Chondrocyte (in vitro differentiated cells): ENCODE data around the gene DND1. TPM values are rescaled to one million over a fixed set of nuclear protein-coding genes. Genes with fewer than 3 reads are reported as not detected.
"Not testable (repeated sequence)": the region's sequence is repeated elsewhere in the genome, so short reads cannot be mapped to it uniquely, and the experiment has no call there.

Experiments used
- DNase-seq: peaks from one replicate; pipeline ENCODE4 v3.0.0; 2021; ENCODE audit warnings: mixed read lengths, low spot score
- H3K27ac Mint-ChIP-seq: one replicate; pipeline ENCODE4 v1.8.0; 2021; ENCODE audit warnings: mild to moderate bottlenecking, moderate library complexity, mixed read lengths; ENCODE audit not compliant: unreplicated experiment
- H3K27me3 Mint-ChIP-seq: 2 replicates; pipeline ENCODE4 v1.8.0; 2021; ENCODE audit warnings: low read depth, mixed read lengths
- H3K36me3 Mint-ChIP-seq: 2 replicates; pipeline ENCODE4 v1.8.0; 2021; ENCODE audit warnings: low read depth, mixed read lengths
- H3K4me1 Mint-ChIP-seq: 2 replicates; pipeline ENCODE4 v1.8.0; 2021; ENCODE audit warnings: low read depth, mild to moderate bottlenecking, mixed read lengths
- H3K4me3 Mint-ChIP-seq: one replicate; pipeline ENCODE4 v1.8.0; 2021; ENCODE audit warnings: mild to moderate bottlenecking, moderate library complexity, mixed read lengths; ENCODE audit not compliant: unreplicated experiment
- H3K9me3 Mint-ChIP-seq: 2 replicates; pipeline ENCODE4 v1.8.0; 2021; ENCODE audit warnings: low read depth, mixed read lengths
- total RNA-seq: library from RNA; stranded (reverse); gene quantifications from 3 replicates; pipeline ENCODE4 v1.2.1, GENCODE V29; 2021
- TF ChIP-seq, protein P1 (sequence below): fragments of 200-600 bp; sonication (generic); IDR thresholded peaks from 2 replicates; pipeline ENCODE4 v1.5.0; 2021; ENCODE audit warnings: antibody characterized with exemption, mild to moderate bottlenecking, moderate library complexity

The DND1 gene
- total RNA-seq, 1 donor from 2014 or later = 1.3 TPM

DNA sequence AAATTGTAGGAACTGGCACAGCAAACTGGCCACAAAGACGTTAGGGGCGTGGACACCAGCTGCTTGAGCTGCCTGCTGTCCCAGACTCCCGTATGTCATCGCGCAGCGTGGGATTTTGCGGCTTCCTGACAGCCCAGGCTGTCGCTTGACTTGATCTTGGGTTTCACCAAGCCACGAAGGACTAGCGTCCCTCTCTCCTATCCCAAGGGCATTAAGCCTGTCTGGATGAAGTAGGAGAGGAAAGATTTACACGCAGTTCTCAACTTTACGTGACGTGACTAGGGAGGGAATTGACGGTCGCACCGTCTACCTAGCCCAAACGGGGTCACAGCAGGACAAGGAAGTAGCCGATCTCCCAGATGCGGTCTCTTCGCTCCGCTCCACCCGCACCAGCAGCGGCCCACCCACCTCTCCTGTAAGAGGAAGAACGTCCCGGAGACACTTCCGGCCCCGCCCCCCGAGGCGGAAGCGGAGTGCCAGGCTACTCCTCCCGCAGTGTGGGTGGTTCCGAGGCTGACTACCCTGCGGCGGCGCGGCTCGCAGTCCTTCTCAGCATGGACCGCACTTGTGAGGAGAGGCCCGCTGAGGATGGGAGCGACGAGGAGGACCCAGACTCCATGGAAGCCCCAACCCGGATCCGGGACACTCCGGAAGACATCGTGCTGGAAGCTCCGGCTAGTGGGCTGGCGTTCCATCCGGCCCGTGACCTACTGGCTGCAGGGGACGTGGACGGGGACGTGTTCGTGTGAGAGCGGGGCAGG is 8.8 kb downstream of the DND1 start, which contains the start of gene WDR55:
TSS of gene WDR55 (plus strand) at position 546 of the 761 bp plus-strand sequence. CDS start at position 555, 9 bp downstream.
- TF ChIP-seq, protein P1, sequence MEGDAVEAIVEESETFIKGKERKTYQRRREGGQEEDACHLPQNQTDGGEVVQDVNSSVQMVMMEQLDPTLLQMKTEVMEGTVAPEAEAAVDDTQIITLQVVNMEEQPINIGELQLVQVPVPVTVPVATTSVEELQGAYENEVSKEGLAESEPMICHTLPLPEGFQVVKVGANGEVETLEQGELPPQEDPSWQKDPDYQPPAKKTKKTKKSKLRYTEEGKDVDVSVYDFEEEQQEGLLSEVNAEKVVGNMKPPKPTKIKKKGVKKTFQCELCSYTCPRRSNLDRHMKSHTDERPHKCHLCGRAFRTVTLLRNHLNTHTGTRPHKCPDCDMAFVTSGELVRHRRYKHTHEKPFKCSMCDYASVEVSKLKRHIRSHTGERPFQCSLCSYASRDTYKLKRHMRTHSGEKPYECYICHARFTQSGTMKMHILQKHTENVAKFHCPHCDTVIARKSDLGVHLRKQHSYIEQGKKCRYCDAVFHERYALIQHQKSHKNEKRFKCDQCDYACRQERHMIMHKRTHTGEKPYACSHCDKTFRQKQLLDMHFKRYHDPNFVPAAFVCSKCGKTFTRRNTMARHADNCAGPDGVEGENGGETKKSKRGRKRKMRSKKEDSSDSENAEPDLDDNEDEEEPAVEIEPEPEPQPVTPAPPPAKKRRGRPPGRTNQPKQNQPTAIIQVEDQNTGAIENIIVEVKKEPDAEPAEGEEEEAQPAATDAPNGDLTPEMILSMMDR = peak; percentile 5
- peaks cover 38% of the 10 kb centered on the region for H3K4me1 Mint-ChIP-seq
- peak within 1 kb of the TSS; percentile 99 for H3K27ac Mint-ChIP-seq
- no peaks in the 10 kb centered on the region for H3K27me3 Mint-ChIP-seq
- H3K9me3 Mint-ChIP-seq = no peaks in the 10 kb centered on the region
- H3K36me3 Mint-ChIP-seq = peaks cover 34% of the 10 kb centered on the region
- peak; percentile 98 for DNase-seq
- H3K4me3 Mint-ChIP-seq = peak within 1 kb of the TSS; percentile 97

GRCh38 chr5:140664030-140664358 is 9.4 kb downstream of the DND1 start:
- DNase-seq = no peak
- Mint-ChIP-seq H3K9me3 (no peaks in the 10 kb centered on the region), H3K36me3 (peaks cover 33% of the 10 kb centered on the region), H3K4me3 (peak overlapping the region; percentile 97), H3K27me3 (no peaks in the 10 kb centered on the region), H3K27ac (peak overlapping the region; percentile 99), H3K4me1 (peaks cover 38% of the 10 kb centered on the region)
- TF ChIP-seq, protein P1 = no peak

- not testable (repeated sequence) for H3K27ac Mint-ChIP-seq, H3K27me3 Mint-ChIP-seq, H3K4me3 Mint-ChIP-seq, DNase-seq, H3K9me3 Mint-ChIP-seq
- Mint-ChIP-seq H3K36me3 (peaks cover 44% of the 10 kb centered on the region), H3K4me1 (peaks cover 16% of the 10 kb centered on the region)
Measured at GRCh38 chr5:140660371-140660770, 13.0 kb downstream of the DND1 start.

DNA sequence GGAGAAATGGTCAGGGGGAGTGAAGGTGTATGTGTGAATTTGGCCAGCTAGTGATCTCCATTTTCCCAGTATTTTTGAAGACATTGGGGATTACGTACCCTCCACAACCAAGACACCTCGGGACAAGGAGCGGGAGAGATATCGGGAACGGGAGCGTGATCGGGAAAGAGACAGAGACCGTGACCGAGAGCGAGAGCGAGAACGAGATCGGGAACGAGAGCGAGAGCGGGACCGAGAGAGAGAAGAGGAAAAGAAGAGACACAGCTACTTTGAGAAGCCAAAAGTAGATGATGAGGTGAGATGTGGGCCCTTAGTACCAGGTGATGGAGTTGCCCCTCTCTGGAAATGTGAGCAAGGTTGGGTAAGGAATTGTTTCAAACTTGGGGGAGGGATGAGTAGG is 14.5 kb downstream of the DND1 start:
- no peak for DNase-seq
- TF ChIP-seq, protein P1 = no peak
- Mint-ChIP-seq H3K36me3 (peaks cover 56% of the 10 kb centered on the region), H3K4me1 (peaks cover 7% of the 10 kb centered on the region), H3K4me3 (no peak overlapping the region), H3K27ac (no peak overlapping the region), H3K9me3 (no peaks in the 10 kb centered on the region), H3K27me3 (no peaks in the 10 kb centered on the region)

DNA sequence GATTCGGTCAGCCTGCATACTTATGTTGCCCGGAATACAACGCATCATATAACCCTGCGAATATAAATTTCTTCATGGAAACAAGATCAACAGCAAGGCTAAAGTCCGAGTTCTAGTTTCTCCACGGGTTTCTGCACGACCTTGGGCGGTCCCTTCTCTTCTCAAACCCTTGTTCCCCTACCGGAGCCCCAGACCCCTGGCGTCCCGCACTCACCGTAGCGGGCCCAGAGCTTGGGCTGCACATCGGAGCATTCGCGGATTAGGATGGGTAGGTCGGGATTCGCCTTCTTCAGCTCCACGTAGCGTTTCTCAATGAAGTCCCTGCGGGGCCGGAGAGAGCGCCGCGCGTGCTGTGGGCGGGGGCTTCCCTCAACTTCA is 26.3 kb downstream of the DND1 start:
- Mint-ChIP-seq H3K27ac (peak overlapping the region; percentile 98), H3K4me1 (peaks cover 27% of the 10 kb centered on the region), H3K9me3 (no peaks in the 10 kb centered on the region), H3K27me3 (no peaks in the 10 kb centered on the region), H3K4me3 (peak overlapping the region; percentile 89), H3K36me3 (peaks cover 14% of the 10 kb centered on the region)
- TF ChIP-seq, protein P1 = no peak
- DNase-seq = no peak

DNA sequence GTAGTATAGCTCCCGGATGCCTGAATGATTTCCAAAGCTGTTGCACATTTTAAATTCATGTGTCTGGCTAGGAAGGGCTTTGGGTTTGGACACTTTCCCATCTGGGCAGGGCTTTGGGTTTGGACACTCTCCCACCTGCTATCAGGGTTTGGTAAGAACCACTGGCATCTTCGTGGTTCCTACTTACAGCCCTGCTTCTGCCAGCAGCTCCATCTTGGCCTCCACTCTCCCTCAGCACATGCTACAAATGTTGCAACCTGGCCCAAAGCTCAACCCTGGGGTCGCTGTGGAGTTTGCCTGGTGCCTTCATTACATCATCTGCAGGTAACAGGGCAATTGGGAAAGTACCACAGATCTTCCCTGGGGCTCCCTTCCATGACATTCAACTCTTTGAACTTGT is 30.7 kb downstream of the DND1 start:
- no peaks in the 10 kb centered on the region for H3K9me3 Mint-ChIP-seq
- no peak overlapping the region for H3K27ac Mint-ChIP-seq
- no peak overlapping the region for H3K4me3 Mint-ChIP-seq

More for the DNA sequence above, 30.7 kb downstream of the DND1 start:
- no peak for DNase-seq
- TF ChIP-seq, protein P1 = no peak
- Mint-ChIP-seq H3K4me1 (peaks cover 33% of the 10 kb centered on the region), H3K36me3 (peaks cover 3% of the 10 kb centered on the region), H3K27me3 (no peaks in the 10 kb centered on the region)
